Calu3 (cell line): ENCODE data around the gene WDR36. TPM values are rescaled to one million over a fixed set of nuclear protein-coding genes. Genes with fewer than 3 reads are reported as not detected.

ENCODE experiments used
- BruUV-seq: library from RNA; stranded (reverse); fragments of 400-500 nt; replicated peaks from 2 replicates; lab custom pipeline; 2021; lab: Mats Ljungman, UMichigan
- CTCF ChIA-PET: fragments of 300-600 bp; sonication (Branson Sonifier 250); formaldehyde crosslinking; loops from one replicate; lab custom pipeline; 2022; ENCODE audit warnings: antibody characterized with exemption; lab: Charles Lee
- DNase-seq: peaks from one replicate; pipeline ENCODE4 v3.0.0; 2022
- H3K27ac Mint-ChIP-seq: one replicate; pipeline ENCODE4 v1.8.0; 2022; ENCODE audit warnings: mixed read lengths; ENCODE audit not compliant: unreplicated experiment
- H3K27me3 Mint-ChIP-seq: one replicate; pipeline ENCODE4 v1.8.0; 2022; ENCODE audit warnings: mixed read lengths; ENCODE audit not compliant: unreplicated experiment
- H3K36me3 Mint-ChIP-seq: one replicate; pipeline ENCODE4 v1.8.0; 2022; ENCODE audit warnings: mild to moderate bottlenecking, moderate library complexity, mixed read lengths; ENCODE audit not compliant: insufficient read depth, unreplicated experiment
- H3K4me1 Mint-ChIP-seq: one replicate; pipeline ENCODE4 v1.8.0; 2022; ENCODE audit warnings: mild to moderate bottlenecking, low read depth, mixed read lengths; ENCODE audit not compliant: unreplicated experiment
- H3K4me3 Mint-ChIP-seq: one replicate; pipeline ENCODE4 v1.8.0; 2022; ENCODE audit warnings: mild to moderate bottlenecking, low read depth, moderate library complexity, mixed read lengths; ENCODE audit not compliant: unreplicated experiment
- H3K9me3 Mint-ChIP-seq: one replicate; pipeline ENCODE4 v1.8.0; 2022; ENCODE audit warnings: low read depth, mixed read lengths; ENCODE audit not compliant: unreplicated experiment
- CTCF ChIP-seq: fragments of 200-600 bp; IDR thresholded peaks from one replicate; pipeline ENCODE4 v1.8.0; 2022; ENCODE audit warnings: antibody characterized with exemption; ENCODE audit not compliant: unreplicated experiment
- intact Hi-C: fragments of 100-400 bp; cut with micrococcal nuclease; formaldehyde crosslinking; loops from one replicate; pipeline ENCODE4 v1.10.0; 2022; ENCODE audit not compliant: unreplicated experiment
- total RNA-seq: library from RNA; stranded (reverse); gene quantifications from 2 replicates; pipeline ENCODE4 v1.2.3, GENCODE V29; 2022

WDR36 gene
- total RNA-seq, 1 experiment from 2014 or later = 48.7 TPM

GRCh38 chr5:111061618-111062017, 30.5 kb upstream of the WDR36 start:
- BruUV-seq = no TSS peak
- no peak overlapping the region for H3K4me3 Mint-ChIP-seq
- no peak for DNase-seq

GRCh38 chr5:111063709-111064322, 28.3 kb upstream of the WDR36 start:
- CTCF ChIA-PET = no interaction called here
- Mint-ChIP-seq H3K4me1 (no peaks in the 10 kb centered on the region), H3K27ac (no peak overlapping the region), H3K4me3 (no peak overlapping the region), H3K36me3 (no peaks in the 10 kb centered on the region), H3K27me3 (peaks cover 36% of the 10 kb centered on the region), H3K9me3 (no peaks in the 10 kb centered on the region)
- intact Hi-C loops = loop anchor here (1.0 to 2.0 kb wide), 3 partner anchors 199 to 307 kb away; no protein-coding TSS in a partner anchor
- peak; percentile 51 for TF ChIP-seq CTCF
- BruUV-seq = no TSS peak
- DNase-seq = peak; percentile 34

More at GRCh38 chr5:111061618-111062017, 30.5 kb upstream of the WDR36 start:
- no peak overlapping the region for H3K27ac Mint-ChIP-seq
- peaks cover 28% of the 10 kb centered on the region for H3K27me3 Mint-ChIP-seq
- H3K4me1 Mint-ChIP-seq = no peaks in the 10 kb centered on the region
- CTCF ChIA-PET = no interaction called here
- no peaks in the 10 kb centered on the region for H3K9me3 Mint-ChIP-seq
- no peak for TF ChIP-seq CTCF
- no peaks in the 10 kb centered on the region for H3K36me3 Mint-ChIP-seq
- intact Hi-C loops = loop anchor here (2.0 kb wide), 1 partner anchor 197 kb away; no protein-coding TSS in a partner anchor

GRCh38 chr5:111066261-111066938, 25.7 kb upstream of the WDR36 start:
- no peak overlapping the region for H3K27ac Mint-ChIP-seq
- H3K4me3 Mint-ChIP-seq = no peak overlapping the region
- intact Hi-C loops = no loop called here
- H3K36me3 Mint-ChIP-seq = no peaks in the 10 kb centered on the region
- CTCF ChIA-PET = no interaction called here
- TF ChIP-seq CTCF = no peak
- peaks cover 62% of the 10 kb centered on the region for H3K27me3 Mint-ChIP-seq
- no peaks in the 10 kb centered on the region for H3K4me1 Mint-ChIP-seq
- no peaks in the 10 kb centered on the region for H3K9me3 Mint-ChIP-seq
- BruUV-seq = no TSS peak
- no peak for DNase-seq

- CTCF ChIA-PET = interaction anchor here (0.6 kb wide), 1 partner anchor 332 kb away, joined by 5 read pairs; no protein-coding TSS in a partner anchor
Measured at GRCh38 chr5:111068213-111068612, 23.9 kb upstream of the WDR36 start.

More at GRCh38 chr5:111068213-111068612, 23.9 kb upstream of the WDR36 start:
- peaks cover 80% of the 10 kb centered on the region for H3K27me3 Mint-ChIP-seq
- no peak for DNase-seq
- H3K27ac Mint-ChIP-seq = no peak overlapping the region
- no peak overlapping the region for H3K4me3 Mint-ChIP-seq
- intact Hi-C loops = no loop called here
- peaks cover 4% of the 10 kb centered on the region for H3K36me3 Mint-ChIP-seq
- BruUV-seq = no TSS peak
- no peaks in the 10 kb centered on the region for H3K9me3 Mint-ChIP-seq
- H3K4me1 Mint-ChIP-seq = peaks cover 3% of the 10 kb centered on the region
- TF ChIP-seq CTCF = no peak
